VCaP (cell line): ENCODE data around the gene PMFBP1.

ENCODE experiments used
- H3K27ac ChIP-seq: fragments of 450-650 bp; 2 replicates; pipeline ENCODE4 v1.5.1; 2017
- CTCF ChIP-seq: fragments of 450-650 bp; conservative IDR thresholded peaks from 2 replicates; pipeline ENCODE4 v1.5.1; 2017; ENCODE audit warnings: mild to moderate bottlenecking, moderate library complexity

PMFBP1 gene

GRCh38 chr16:72188541-72188940 is 16.6 kb upstream of the PMFBP1 start:
- H3K27ac ChIP-seq, result peak overlapping the region; percentile 26; the same call in 1 of the 2 replicates
- TF ChIP-seq CTCF, result no peak

GRCh38 chr16:72187551-72187950 is 15.6 kb upstream of the PMFBP1 start:
- TF ChIP-seq CTCF, result no peak
- no peak overlapping the region for H3K27ac ChIP-seq

- no peak for TF ChIP-seq CTCF
- H3K27ac ChIP-seq, result no peak overlapping the region
Observed at GRCh38 chr16:72182976-72183375, 11.0 kb upstream of the PMFBP1 start.

- no peak for TF ChIP-seq CTCF
- no peak overlapping the region for H3K27ac ChIP-seq
Observed at GRCh38 chr16:72179204-72179970, 7.4 kb upstream of the PMFBP1 start.

GRCh38 chr16:72174726-72175125 is 2.8 kb upstream of the PMFBP1 start:
- TF ChIP-seq CTCF, result no peak
- H3K27ac ChIP-seq, result no peak overlapping the region

- TF ChIP-seq CTCF, result no peak
- no peak overlapping the region for H3K27ac ChIP-seq
Observed at GRCh38 chr16:72173997-72174396, 2.0 kb upstream of the PMFBP1 start.

GRCh38 chr16:72171236-72171635 is 719 bp downstream of the PMFBP1 start:
- TF ChIP-seq CTCF, result no peak
- H3K27ac ChIP-seq, result no peak overlapping the region
